22Rv1 (cell line): ENCODE results near the gene NRG3.

Source experiments
- ZFX ChIP-seq: fragments of 450-650 bp; IDR thresholded peaks from 2 replicates; pipeline ENCODE4 v1.6.1; 2017; ENCODE audit warnings: antibody characterized with exemption, borderline replicate concordance
- TF ChIP-seq, protein P1 (sequence below): fragments of 450-650 bp; IDR thresholded peaks from 2 replicates; pipeline ENCODE4 v1.5.1; 2017; ENCODE audit warnings: mild to moderate bottlenecking

DNA sequence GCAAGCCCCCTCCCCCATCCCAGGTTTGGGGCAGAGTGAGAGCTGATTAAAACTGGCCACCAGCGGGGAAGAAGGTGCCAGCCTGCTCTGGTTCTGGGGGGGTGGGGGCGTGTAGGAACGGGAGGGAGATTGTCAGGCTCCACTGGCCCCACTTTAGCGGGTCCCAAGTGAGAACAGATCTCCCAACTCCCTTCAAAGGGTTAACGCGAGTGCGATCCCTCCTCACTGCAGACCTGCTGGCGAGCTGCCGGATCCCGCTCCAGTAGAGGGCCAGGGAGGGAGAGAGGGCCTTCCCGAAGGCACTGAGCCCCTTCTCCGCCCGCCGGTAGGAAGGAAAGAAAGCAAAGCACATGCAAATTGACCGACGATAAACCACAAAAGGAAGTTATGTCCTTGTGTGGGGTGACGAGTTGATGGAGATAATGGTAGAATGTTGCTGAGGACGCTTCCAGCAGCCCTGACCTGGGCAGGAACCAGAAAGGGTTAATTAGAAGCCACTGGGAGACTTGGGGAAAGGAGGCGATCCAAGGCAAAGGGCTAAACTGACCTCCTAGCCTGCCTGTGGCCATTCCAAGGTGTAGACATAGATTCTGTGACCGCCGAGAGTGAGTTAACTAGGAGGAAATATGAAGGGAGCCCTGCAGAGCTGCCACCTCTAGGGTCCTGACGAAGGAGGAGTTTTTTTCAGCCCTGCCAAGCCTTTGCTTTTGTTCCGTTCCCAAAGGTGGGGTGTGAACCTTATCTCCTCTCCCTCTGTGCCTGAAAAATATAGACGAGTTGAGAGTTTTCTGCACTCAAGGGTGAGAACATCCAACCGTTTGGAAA lies 1.5 kb downstream of the NRG3 start:
- TF ChIP-seq, protein P1, sequence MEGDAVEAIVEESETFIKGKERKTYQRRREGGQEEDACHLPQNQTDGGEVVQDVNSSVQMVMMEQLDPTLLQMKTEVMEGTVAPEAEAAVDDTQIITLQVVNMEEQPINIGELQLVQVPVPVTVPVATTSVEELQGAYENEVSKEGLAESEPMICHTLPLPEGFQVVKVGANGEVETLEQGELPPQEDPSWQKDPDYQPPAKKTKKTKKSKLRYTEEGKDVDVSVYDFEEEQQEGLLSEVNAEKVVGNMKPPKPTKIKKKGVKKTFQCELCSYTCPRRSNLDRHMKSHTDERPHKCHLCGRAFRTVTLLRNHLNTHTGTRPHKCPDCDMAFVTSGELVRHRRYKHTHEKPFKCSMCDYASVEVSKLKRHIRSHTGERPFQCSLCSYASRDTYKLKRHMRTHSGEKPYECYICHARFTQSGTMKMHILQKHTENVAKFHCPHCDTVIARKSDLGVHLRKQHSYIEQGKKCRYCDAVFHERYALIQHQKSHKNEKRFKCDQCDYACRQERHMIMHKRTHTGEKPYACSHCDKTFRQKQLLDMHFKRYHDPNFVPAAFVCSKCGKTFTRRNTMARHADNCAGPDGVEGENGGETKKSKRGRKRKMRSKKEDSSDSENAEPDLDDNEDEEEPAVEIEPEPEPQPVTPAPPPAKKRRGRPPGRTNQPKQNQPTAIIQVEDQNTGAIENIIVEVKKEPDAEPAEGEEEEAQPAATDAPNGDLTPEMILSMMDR = no peak
- TF ChIP-seq ZFX = no peak
